Astrocyte of the cerebellum (primary cell): Measurements from ENCODE around the gene REPS1.
A peak's percentile ranks its signal among the peaks of the same experiment; 100 is the strongest.

Experiments
- DNase-seq: peaks from one replicate; pipeline ENCODE4 v3.0.0-alpha.2; 2011; ENCODE audit warnings: low read depth
- H3K4me3 ChIP-seq: 2 replicates; pipeline ENCODE4 v1.5.1; 2011; ENCODE audit warnings: mild to moderate bottlenecking, low read depth, low read length, moderate library complexity
- CTCF ChIP-seq: IDR thresholded peaks from 2 replicates; pipeline ENCODE4 v1.5.1; 2012; ENCODE audit warnings: low read length, low read depth, moderate library complexity, mild to moderate bottlenecking; ENCODE audit errors: missing control alignments
- in situ Hi-C: cut with HindIII; loops from 2 replicates; pipeline ENCODE4 v1.10.0; 2017; ENCODE audit warnings: low sequenced_read_pairs

REPS1 gene

GRCh38 chr6:138991206-138991605, 3.2 kb upstream of the REPS1 start:
- TF ChIP-seq CTCF: no peak
- no peak overlapping the region for H3K4me3 ChIP-seq
- no peak for DNase-seq
- in situ Hi-C loops: no loop called here

- no peak for DNase-seq
- no peak for TF ChIP-seq CTCF
- in situ Hi-C loops: no loop called here
- no peak overlapping the region for H3K4me3 ChIP-seq
Measured at GRCh38 chr6:138989098-138989983, 1.3 kb upstream of the REPS1 start.

GRCh38 chr6:138988469-138988834, 399 bp upstream of the REPS1 start:
- in situ Hi-C loops: no loop called here
- H3K4me3 ChIP-seq: peak overlapping the region; percentile 85
- DNase-seq: no peak
- no peak for TF ChIP-seq CTCF

- no peak for TF ChIP-seq CTCF
- H3K4me3 ChIP-seq: peak overlapping the region; percentile 85
- in situ Hi-C loops: no loop called here
- DNase-seq: no peak
Measured at GRCh38 chr6:138987080-138987642, 892 bp downstream of the REPS1 start.

GRCh38 chr6:138986578-138986977, 1.5 kb downstream of the REPS1 start:
- DNase-seq: no peak

GRCh38 chr6:138981416-138981815, 6.6 kb downstream of the REPS1 start:
- in situ Hi-C loops: no loop called here
- no peak for DNase-seq
- no peak for TF ChIP-seq CTCF
- H3K4me3 ChIP-seq: no peak overlapping the region

More at GRCh38 chr6:138986578-138986977, 1.5 kb downstream of the REPS1 start:
- TF ChIP-seq CTCF: no peak
- H3K4me3 ChIP-seq: peak overlapping the region; percentile 85
- in situ Hi-C loops: no loop called here
